Transverse colon (tissue), 3 donors: ENCODE measurements around the gene CHMP4A.

Experiments
- CTCF ChIP-seq, 5 experiments: fragments of 200-600 bp in 3 of 5; fragments of 450-650 bp in 2 of 5; sonication (generic) in 3 of 5; IDR thresholded peaks; 1 replicate in 2 of 5; 2 replicates in 3 of 5; pipeline ENCODE4 v1.5.1; 2016 to 2017; ENCODE audit warnings: antibody characterized with exemption in 5 of 5, inconsistent platforms in 3 of 5, mild to moderate bottlenecking in 2 of 5, moderate library complexity in 1 of 5
- POLR2A ChIP-seq: fragments of 450-650 bp; IDR thresholded peaks from one replicate; pipeline ENCODE4 v1.6.1; 2016; ENCODE audit warnings: antibody characterized with exemption, mild to moderate bottlenecking, moderate library complexity

- TF ChIP-seq CTCF (IDR thresholded peaks at IDR 0.05) (no peak), POLR2A (no peak)
Measured at GRCh38 chr14:24247422-24247821, 34.1 kb upstream of the CHMP4A start.
